Measurements from ENCODE around the gene NXPH4.

NXPH4 gene

DNA sequence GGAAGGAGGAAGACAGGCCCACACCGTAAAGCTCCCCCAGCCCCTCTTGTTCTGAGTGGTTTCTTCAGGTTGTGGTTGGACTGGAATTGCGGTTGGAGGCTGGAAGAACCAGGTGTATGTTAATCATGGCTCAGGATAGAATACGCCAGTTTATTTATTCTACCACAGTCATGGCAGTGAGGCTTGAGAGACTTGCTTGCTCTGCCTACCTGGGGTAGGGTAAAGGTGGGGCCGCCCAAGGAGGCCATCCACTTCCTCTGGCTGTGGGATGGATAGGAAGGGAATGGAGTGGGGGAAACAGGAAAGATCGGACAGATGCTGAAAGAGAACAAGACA is 21.0 kb downstream of the NXPH4 start:
- no peaks in the 10 kb centered on the region for H3K9me3 Mint-ChIP-seq
- H3K36me3 Mint-ChIP-seq (ENCODE audit: insufficient read depth): peaks cover 29% of the 10 kb centered on the region
- no peak for DNase-seq
- no peak for ATAC-seq (replicated peaks)
- peak overlapping the region; percentile 61 to 82 for H3K4me3 Mint-ChIP-seq
- H3K27me3 Mint-ChIP-seq: peaks cover 65 to 76% of the 10 kb centered on the region in 2 donors
- no peak overlapping the region for H3K27ac Mint-ChIP-seq
- peaks cover 55 to 58% of the 10 kb centered on the region in 2 donors for H3K4me1 Mint-ChIP-seq (ENCODE audit: low read depth in 2 of 2)

DNA sequence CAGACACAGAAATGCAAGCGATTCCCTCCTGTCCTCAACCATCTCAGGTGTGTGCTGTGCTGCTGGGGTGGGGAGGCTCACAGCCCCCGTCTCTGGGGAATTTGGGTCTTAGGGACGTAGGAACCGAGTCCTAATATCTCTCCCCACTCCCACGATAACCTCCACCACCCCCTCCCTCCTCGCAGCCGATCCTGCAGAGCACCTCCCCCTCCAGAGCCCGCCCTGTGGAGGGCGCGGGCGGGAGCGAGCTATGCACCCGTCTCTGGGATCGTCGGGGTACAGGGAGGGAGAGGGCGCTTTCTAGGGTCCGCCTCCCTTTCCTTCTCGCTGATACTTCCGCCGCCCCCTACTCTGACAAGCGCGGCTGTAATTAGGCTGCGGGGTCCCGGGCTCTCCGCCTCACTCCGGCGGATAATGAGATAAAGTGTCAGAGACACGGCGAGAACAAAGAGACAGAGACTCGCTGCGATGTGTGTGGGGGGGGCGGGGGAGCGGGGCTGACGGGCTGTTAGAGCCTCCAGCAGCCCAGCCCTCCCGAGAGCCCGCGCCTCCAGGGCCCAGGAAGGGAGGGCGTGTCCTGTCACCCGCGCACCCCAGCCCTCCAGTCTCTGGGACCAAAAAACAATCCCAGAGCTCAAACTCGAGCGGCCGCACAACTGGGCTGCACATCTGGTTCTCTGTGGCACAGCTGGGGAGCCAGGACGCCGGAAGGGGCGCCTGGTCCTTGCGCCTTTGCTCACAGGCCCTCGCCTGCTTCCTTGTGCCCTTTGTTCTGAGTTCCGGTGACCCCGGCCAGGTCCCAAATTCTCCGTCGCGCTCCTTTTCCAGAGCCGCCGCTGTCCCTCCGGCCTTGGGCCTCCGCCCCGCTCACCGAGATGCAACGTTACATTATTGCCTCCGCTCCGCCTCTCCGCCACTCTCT is 21.6 kb downstream of the NXPH4 start:
- Mint-ChIP-seq H3K27me3 (peaks cover 69 to 82% of the 10 kb centered on the region in 2 donors), H3K27ac (peak overlapping the region in 1 of 2 donors; percentile 32), H3K9me3 (no peaks in the 10 kb centered on the region), H3K4me1 (ENCODE audit: low read depth in 2 of 2) (peaks cover 57 to 61% of the 10 kb centered on the region in 2 donors), H3K36me3 (ENCODE audit: insufficient read depth) (peaks cover 26% of the 10 kb centered on the region), H3K4me3 (peak overlapping the region; percentile 82 to 91)
- DNase-seq: no peak
- ATAC-seq (replicated peaks): no peak

DNA sequence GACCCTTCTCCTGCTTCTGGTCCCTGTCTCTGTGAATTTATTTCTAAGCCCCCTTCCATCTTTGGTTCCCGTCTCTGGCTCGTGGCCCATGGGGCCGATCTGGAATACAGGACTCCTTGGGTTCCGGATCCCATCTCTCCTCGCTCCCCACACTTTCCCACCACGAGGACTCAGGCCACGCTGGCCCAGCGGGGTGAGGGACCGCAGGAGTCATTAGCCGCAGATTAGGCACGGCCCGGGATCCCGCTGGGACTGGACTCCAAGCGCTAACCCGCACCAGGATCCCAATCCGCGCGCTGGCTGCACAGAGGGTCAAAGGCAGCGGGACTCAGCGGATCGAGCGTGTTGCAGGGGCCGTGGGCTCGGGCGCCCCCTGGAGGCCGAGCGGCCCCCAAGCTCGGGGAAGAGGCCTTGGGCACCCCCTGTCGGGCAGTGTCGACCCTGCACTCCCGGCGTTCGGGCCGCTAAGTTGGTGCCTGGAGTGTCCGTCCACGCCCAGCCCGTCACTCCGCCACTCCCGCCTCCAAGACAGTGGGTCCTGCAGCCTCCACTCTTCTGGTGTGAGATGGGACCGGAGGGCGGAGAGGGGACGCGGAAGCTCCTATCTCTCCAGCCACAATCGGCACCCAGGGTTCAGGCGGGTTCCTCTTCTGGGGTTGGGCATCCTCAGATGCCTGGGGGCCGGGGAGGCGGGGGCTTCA is 22.4 kb downstream of the NXPH4 start:
- Mint-ChIP-seq H3K9me3 (no peaks in the 10 kb centered on the region), H3K4me1 (ENCODE audit: low read depth in 2 of 2) (peaks cover 60 to 67% of the 10 kb centered on the region in 2 donors), H3K27me3 (peaks cover 75 to 90% of the 10 kb centered on the region in 2 donors), H3K36me3 (ENCODE audit: insufficient read depth) (peaks cover 29% of the 10 kb centered on the region), H3K27ac (peak overlapping the region; percentile 32 to 55), H3K4me3 (peak overlapping the region; percentile 82 to 91)
- peak; percentile 67 for ATAC-seq (replicated peaks)
- DNase-seq: peak; percentile 87 to 88 (median 88)

DNA sequence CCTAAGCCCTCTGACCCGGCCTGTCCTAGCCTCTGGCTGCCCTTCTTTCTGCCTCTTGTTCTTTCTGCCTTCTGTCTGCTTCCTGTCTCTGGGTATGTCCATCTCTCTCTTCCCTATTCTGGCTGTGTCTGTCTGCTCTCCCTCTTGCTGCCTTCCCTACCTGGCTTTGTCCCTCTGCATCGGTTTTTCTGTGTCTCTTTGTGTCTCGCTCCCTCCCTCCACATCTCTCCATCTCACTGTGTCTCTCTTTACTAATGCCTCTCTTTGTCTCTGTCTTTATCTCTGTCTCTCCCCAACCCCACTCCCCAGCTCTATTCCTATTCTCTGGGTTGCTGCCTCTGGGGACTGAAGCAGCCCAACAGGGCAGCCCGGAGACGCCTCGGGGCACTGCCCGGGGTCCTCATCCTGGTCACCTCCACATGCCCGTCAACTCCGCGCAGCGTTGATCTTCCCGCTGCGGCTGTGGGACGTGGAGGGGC is 23.0 kb downstream of the NXPH4 start:
- ATAC-seq (replicated peaks): peak; percentile 0
- Mint-ChIP-seq H3K9me3 (no peaks in the 10 kb centered on the region), H3K4me1 (ENCODE audit: low read depth in 2 of 2) (peaks cover 57 to 70% of the 10 kb centered on the region in 2 donors), H3K27me3 (peaks cover 80 to 96% of the 10 kb centered on the region in 2 donors), H3K4me3 (peak overlapping the region; percentile 82 to 91), H3K27ac (peak overlapping the region in 1 of 2 donors; percentile 55), H3K36me3 (ENCODE audit: insufficient read depth) (peaks cover 29% of the 10 kb centered on the region)
- DNase-seq: no peak

DNA sequence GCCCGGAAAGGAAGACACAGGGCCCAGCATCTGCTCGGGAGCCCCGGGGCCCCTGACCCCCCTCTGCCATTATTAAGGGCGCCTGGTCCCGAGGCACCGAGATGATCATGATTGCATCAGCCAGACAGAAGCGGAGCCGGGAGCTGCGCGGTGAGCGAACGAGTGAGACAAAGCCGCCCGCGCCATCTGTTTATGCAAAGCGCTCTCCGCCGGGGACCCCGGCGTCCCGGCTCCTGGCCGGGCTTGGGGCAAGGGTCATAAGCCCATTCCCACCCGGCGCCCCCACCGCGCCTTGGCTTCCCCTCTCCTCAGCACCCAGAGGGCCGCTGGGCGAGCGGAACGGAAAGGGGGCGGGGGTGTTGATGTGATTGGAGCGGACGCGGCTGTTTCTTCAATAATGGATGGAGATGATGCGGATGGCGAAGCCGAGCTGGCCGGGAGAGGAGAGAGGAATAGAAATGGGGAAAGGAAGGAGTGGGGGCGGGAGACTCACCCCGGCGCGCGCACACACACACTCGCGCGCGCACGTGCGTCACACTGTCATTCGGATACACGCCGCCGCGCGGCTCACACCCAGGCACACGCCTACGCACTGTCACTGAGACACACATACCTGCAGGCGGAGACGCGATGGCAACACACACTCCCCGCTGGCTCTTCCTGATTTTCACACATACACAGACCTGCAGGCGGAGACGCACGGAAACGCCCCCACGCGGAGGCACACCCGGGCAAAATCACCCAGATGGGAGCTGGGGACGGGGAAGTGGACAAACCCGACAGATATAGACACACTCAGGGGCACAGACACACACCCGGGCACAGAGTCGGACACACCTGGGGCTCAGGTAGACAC is 23.7 kb downstream of the NXPH4 start:
- no peaks in the 10 kb centered on the region for H3K9me3 Mint-ChIP-seq
- peak; percentile 63 for ATAC-seq (replicated peaks)
- H3K27me3 Mint-ChIP-seq: peaks cover 80 to 100% of the 10 kb centered on the region in 2 donors
- H3K4me3 Mint-ChIP-seq: peak overlapping the region; percentile 82 to 91
- H3K4me1 Mint-ChIP-seq (ENCODE audit: low read depth in 2 of 2): peaks cover 57 to 70% of the 10 kb centered on the region in 2 donors
- peaks cover 29% of the 10 kb centered on the region for H3K36me3 Mint-ChIP-seq (ENCODE audit: insufficient read depth)
- DNase-seq: peak in 2 of 3 experiments; percentile 53 to 54
- H3K27ac Mint-ChIP-seq: peak overlapping the region; percentile 18 to 55

DNA sequence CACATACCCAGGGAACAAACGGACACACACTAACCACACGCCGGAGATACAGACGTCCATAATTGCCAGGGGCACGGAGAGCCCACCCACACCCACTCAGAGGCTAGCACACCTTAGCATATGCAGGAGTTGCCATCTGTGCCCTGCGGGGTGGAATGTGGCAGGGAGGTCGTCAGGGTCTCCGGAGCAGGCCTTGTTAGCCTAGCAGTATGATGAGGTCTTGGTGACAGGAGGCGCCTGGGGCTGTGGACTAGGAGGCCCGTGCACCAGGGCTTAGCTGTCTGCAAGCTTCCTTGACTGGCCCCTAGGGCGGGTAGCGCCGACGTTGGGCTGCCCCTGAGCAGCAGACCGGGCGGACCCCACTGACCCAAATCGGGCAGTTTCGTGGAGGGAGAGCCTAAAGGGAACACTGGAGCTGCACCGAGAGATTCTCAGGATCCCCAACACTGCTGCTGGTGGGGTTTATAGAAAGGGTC is 24.4 kb downstream of the NXPH4 start:
- peak overlapping the region; percentile 18 to 55 for H3K27ac Mint-ChIP-seq
- ATAC-seq (replicated peaks) (no peak), DNase-seq (no peak)
- no peaks in the 10 kb centered on the region for H3K9me3 Mint-ChIP-seq
- peaks cover 55 to 70% of the 10 kb centered on the region in 2 donors for H3K4me1 Mint-ChIP-seq (ENCODE audit: low read depth in 2 of 2)
- peak overlapping the region; percentile 82 to 91 for H3K4me3 Mint-ChIP-seq
- peaks cover 29% of the 10 kb centered on the region for H3K36me3 Mint-ChIP-seq (ENCODE audit: insufficient read depth)
- H3K27me3 Mint-ChIP-seq: peaks cover 78 to 94% of the 10 kb centered on the region in 2 donors

DNA sequence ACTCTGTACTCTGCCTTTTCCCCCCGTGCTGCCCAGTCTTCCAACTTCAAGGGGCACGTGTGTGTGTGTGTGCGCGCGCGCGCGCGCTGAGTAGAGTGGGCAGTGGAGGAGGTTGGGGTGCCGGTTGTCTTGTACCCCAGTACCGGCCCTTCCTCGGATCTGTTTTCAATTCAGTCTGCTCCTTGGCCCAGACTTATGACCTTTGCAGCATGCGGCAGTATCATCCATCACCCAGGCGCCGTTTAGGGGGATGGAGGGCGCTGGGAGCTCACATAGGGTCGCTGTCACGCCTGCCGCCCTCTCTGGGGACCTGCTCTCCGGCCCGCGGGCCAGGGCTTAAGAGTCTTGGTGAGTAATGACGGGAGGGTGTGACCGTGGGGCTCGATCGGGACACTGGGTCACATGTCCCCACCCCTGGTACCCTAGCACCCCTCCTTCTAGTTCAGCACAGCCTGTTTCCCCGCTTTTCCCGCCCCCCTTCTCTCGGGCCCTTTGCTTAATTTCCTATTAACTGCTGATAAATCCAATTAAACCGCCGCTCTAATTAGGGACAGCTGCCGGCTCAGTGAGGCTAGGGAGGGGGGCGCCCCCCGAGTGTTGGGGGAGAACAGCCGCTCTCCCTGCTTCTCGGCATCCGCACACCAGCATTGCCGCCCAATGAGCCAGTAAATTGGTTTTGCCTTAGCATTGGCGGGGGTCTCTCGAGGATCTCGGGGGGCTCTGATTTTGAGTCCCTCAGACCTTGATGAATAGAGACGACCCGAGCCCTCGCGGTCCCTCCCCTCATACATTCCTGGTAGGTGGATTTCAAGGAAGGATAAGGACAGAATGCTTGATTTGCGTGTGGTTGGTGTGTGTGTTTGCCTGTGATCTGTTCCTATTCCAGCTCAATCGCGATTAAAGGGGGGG is 25.1 kb downstream of the NXPH4 start:
- DNase-seq (no peak), ATAC-seq (replicated peaks) (no peak)
- Mint-ChIP-seq H3K36me3 (ENCODE audit: insufficient read depth) (peaks cover 25% of the 10 kb centered on the region), H3K27me3 (peaks cover 72 to 91% of the 10 kb centered on the region in 2 donors), H3K4me3 (peak overlapping the region; percentile 82 to 91), H3K9me3 (no peaks in the 10 kb centered on the region), H3K27ac (peak overlapping the region in 1 of 2 donors; percentile 52), H3K4me1 (ENCODE audit: low read depth in 2 of 2) (peaks cover 52 to 63% of the 10 kb centered on the region in 2 donors)

DNA sequence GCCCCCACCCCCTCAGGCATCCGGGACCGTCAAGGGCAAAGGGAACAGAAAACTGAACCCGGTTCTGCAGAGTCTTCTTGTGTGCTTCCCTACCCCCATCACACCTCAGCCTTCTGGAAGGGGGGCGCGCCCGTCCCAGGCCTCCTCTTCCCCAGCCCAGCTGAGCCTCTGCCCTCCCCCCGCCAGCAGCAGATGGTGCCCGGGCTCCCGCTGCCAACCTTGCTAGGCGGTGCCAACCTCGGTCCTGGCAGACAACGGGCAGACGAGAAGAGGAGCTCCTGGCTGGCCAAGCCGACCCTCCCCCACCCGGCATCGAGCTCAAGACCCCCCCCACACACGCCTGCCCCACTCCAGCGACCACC is 25.7 kb downstream of the NXPH4 start:
- Mint-ChIP-seq H3K9me3 (no peaks in the 10 kb centered on the region), H3K4me3 (peak overlapping the region; percentile 82 to 91), H3K27ac (peak overlapping the region; percentile 32 to 62), H3K27me3 (peaks cover 65 to 90% of the 10 kb centered on the region in 2 donors), H3K4me1 (ENCODE audit: low read depth in 2 of 2) (peaks cover 48 to 58% of the 10 kb centered on the region in 2 donors), H3K36me3 (ENCODE audit: insufficient read depth) (peaks cover 25% of the 10 kb centered on the region)
- no peak for ATAC-seq (replicated peaks)
- DNase-seq: no peak

DNA sequence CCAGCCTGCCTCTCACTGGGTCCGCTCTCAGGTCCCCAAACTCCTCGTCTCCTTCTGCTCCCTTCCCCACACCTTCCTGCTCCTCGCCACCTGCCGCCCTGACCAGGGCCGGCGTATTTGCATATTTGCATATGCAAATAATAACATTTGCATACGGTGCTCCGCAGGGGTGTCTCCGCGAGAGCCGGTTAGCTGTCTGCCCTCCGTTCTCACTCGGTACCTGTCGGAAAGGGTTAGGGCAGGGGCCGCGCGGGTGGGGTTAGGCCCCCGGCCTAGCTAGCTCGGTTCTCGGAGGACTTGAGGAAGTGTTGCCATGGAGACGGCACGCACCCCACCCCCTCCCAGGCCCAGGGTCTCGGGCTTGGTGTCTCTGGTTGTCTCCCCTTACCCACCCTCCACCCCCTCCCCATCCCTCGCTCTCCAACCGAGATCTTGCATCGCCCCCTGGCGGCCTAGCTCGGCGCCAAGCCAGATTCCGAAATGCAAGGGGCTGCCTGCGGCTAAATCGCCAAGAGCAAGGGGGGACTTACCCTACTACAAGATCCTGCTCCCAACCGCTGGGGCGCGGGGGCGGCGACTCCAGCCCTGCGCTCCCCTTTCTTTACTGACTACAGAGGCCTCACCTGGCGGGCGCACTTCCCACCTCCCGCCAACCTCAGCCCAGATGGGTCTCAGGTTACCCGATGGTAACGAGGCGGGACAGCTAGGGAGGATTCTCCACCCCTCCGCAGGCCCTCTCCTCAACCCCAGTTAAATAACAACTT is 26.3 kb downstream of the NXPH4 start:
- Mint-ChIP-seq H3K4me3 (peak overlapping the region; percentile 82 to 91), H3K27ac (peak overlapping the region; percentile 32 to 62), H3K4me1 (ENCODE audit: low read depth in 2 of 2) (peaks cover 44 to 52% of the 10 kb centered on the region in 2 donors), H3K36me3 (ENCODE audit: insufficient read depth) (peaks cover 25% of the 10 kb centered on the region), H3K9me3 (no peaks in the 10 kb centered on the region), H3K27me3 (peaks cover 59 to 84% of the 10 kb centered on the region in 2 donors)
- DNase-seq (peak; percentile 55 to 59 (median 58)), ATAC-seq (replicated peaks) (peak; percentile 8)

DNA sequence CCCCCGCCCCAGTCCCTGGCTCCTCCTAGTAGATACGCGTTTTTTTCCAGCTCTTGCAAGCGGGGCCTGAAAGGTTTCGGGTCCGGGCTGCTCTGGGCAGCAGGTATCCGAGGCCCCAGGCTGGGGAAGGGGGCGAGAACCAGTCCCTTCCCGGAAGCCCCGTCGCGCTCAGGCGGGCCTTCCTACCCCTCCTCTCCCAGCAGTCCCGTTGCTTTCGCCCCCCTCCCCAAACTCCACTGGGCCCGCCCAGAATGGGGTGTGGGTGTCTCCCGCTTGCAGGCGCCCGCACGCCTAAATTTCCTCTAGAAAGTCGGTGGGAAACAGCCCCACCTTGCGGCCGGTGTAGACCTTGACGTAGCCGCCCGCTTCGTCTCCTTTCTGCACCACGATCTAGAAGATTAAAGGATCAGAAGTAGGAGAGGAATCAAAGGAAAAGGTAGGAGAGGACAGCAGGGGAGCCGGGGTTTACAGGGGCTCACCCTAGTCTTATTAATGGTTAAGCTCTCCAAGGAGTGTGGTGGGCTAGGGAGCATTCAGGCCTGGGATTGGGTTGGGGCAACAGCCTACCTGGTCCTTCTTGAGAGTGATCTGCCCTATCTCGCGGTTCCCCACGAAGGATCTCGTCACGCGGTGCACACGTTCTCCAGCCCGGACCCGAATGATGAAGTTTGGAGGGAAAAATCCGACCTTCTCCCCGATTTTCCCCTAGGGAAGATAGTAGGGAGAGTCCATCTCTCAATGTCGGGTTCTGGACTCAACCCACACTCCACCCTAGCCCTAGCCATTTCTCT is 27.1 kb downstream of the NXPH4 start:
- Mint-ChIP-seq H3K36me3 (ENCODE audit: insufficient read depth) (peaks cover 23% of the 10 kb centered on the region), H3K27ac (peak overlapping the region in 1 of 2 donors; percentile 21), H3K4me1 (ENCODE audit: low read depth in 2 of 2) (peaks cover 40 to 49% of the 10 kb centered on the region in 2 donors), H3K4me3 (peak overlapping the region; percentile 82 to 91), H3K9me3 (no peaks in the 10 kb centered on the region), H3K27me3 (peaks cover 54 to 80% of the 10 kb centered on the region in 2 donors)
- ATAC-seq (replicated peaks) (peak; percentile 40), DNase-seq (peak; percentile 77 to 83 (median 80))

DNA sequence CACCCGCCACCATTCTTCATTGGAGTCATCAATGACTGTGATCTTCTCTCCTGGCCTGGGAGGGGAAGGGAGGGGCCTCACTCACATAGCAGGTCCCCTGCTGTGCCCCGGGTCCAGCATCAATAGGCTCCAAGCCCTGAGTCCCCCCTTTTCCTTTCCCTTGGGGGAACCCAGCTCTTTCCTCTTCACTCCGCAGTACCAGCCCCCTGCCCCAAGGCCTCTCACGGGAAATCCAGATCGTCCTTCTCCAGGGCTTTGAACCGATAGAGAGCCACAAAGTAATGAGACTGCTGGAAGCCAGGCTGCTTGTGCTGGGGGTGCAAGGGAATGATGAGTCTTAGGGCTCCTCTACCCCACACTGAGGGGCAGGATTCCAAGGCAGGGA is 27.7 kb downstream of the NXPH4 start:
- Mint-ChIP-seq H3K4me3 (peak overlapping the region; percentile 82 to 91), H3K27me3 (peaks cover 48 to 80% of the 10 kb centered on the region in 2 donors), H3K4me1 (ENCODE audit: low read depth in 2 of 2) (peaks cover 34 to 45% of the 10 kb centered on the region in 2 donors), H3K9me3 (no peaks in the 10 kb centered on the region), H3K27ac (peak overlapping the region in 1 of 2 donors; percentile 21), H3K36me3 (ENCODE audit: insufficient read depth) (peaks cover 19% of the 10 kb centered on the region)
- no peak for ATAC-seq (replicated peaks)
- DNase-seq: no peak

Data from effector memory CD8-positive, alpha-beta T cell (primary cell).